ENCODE measurements around the gene SYNDIG1. TPM values are rescaled to one million over a fixed set of nuclear protein-coding genes. Genes with fewer than 3 reads are reported as not detected.
"Not testable (repeated sequence)": the region's sequence is repeated elsewhere in the genome, so short reads cannot be mapped to it uniquely, and the experiment has no call there.

The SYNDIG1 gene
- total RNA-seq, 1 donor from 2014 or later: 5.7 TPM

GRCh38 chr20:24620937-24621519, 151.6 kb downstream of the SYNDIG1 start:
- Histone ChIP-seq H3K9ac (ENCODE audit: low read length) (no peak overlapping the region), H4K20me1 (ENCODE audit: insufficient read depth, low read length) (no peaks in the 10 kb centered on the region), H3K27me3 (ENCODE audit: insufficient read depth, low read length) (no peaks in the 10 kb centered on the region), H3K36me3 (ENCODE audit: insufficient read depth, low read length) (no peaks in the 10 kb centered on the region), H3K9me3 (ENCODE audit: insufficient read depth, low read depth, low read length) (no peaks in the 10 kb centered on the region), H3K4me1 (ENCODE audit: insufficient read depth, low read length) (no peaks in the 10 kb centered on the region), H3K4me3 (ENCODE audit: insufficient read depth, low read depth, low read length) (no peak overlapping the region), H3K79me2 (ENCODE audit: insufficient read depth, low read length) (no peaks in the 10 kb centered on the region), H3K27ac (ENCODE audit: low read depth, low read length) (no peak overlapping the region), H3K4me2 (ENCODE audit: low read length) (no peak overlapping the region), H2AFZ (ENCODE audit: low read depth, low read length) (no peak overlapping the region)
- DNase-seq (ENCODE audit: low read depth) (no peak), FAIRE-seq (no peak)
- peaks cover 3% of the 10 kb centered on the region for H3K9me3 Mint-ChIP-seq (ENCODE audit: unreplicated experiment)
- peaks cover 7% of the 10 kb centered on the region for H3K27me3 Mint-ChIP-seq (ENCODE audit: low read depth, unreplicated experiment)
- no peak overlapping the region for H3K4me3 Mint-ChIP-seq (ENCODE audit: unreplicated experiment)
- peaks cover 4% of the 10 kb centered on the region for H3K4me1 Mint-ChIP-seq (ENCODE audit: low read depth, unreplicated experiment)
- no peak overlapping the region for H3K27ac Mint-ChIP-seq (ENCODE audit: unreplicated experiment)
- TF ChIP-seq EZH2 (IDR thresholded peaks at IDR 0.05; ENCODE audit: insufficient read depth, low read length) (no peak), CTCF (IDR thresholded peaks at IDR 0.05; ENCODE audit: insufficient read depth, low read depth, low read length) (no peak)
- peaks cover 2% of the 10 kb centered on the region for H3K36me3 Mint-ChIP-seq (ENCODE audit: low read depth, unreplicated experiment)

- FAIRE-seq (no peak), DNase-seq (ENCODE audit: low read depth) (no peak)
- TF ChIP-seq EZH2 (IDR thresholded peaks at IDR 0.05; ENCODE audit: insufficient read depth, low read length) (no peak), CTCF (IDR thresholded peaks at IDR 0.05; ENCODE audit: insufficient read depth, low read depth, low read length) (no peak)
- H3K36me3 ChIP-seq (ENCODE audit: insufficient read depth, low read length): no peaks in the 10 kb centered on the region
- no peak overlapping the region for H3K9ac ChIP-seq (ENCODE audit: low read length)
- H3K4me1 ChIP-seq (ENCODE audit: insufficient read depth, low read length): no peaks in the 10 kb centered on the region
- Mint-ChIP-seq H3K4me1 (ENCODE audit: low read depth, unreplicated experiment) (peaks cover 4% of the 10 kb centered on the region), H3K4me3 (ENCODE audit: unreplicated experiment) (no peak overlapping the region), H3K27ac (ENCODE audit: unreplicated experiment) (no peak overlapping the region), H3K36me3 (ENCODE audit: low read depth, unreplicated experiment) (peaks cover 2% of the 10 kb centered on the region), H3K27me3 (ENCODE audit: low read depth, unreplicated experiment) (peaks cover 4% of the 10 kb centered on the region), H3K9me3 (ENCODE audit: unreplicated experiment) (peaks cover 6% of the 10 kb centered on the region)
- H3K9me3 ChIP-seq (ENCODE audit: insufficient read depth, low read depth, low read length): no peaks in the 10 kb centered on the region
- no peak overlapping the region for H3K4me3 ChIP-seq (ENCODE audit: insufficient read depth, low read depth, low read length)
- H3K79me2 ChIP-seq (ENCODE audit: insufficient read depth, low read length): no peaks in the 10 kb centered on the region
- H4K20me1 ChIP-seq (ENCODE audit: insufficient read depth, low read length): no peaks in the 10 kb centered on the region
- H3K4me2 ChIP-seq (ENCODE audit: low read length): no peak overlapping the region
- no peaks in the 10 kb centered on the region for H3K27me3 ChIP-seq (ENCODE audit: insufficient read depth, low read length)
- H3K27ac ChIP-seq (ENCODE audit: low read depth, low read length): no peak overlapping the region
- no peak overlapping the region for H2AFZ ChIP-seq (ENCODE audit: low read depth, low read length)
These were observed 153.4 kb downstream of the SYNDIG1 start for GRCh38 chr20:24622856-24623255.

- FAIRE-seq; H3K4me3 ChIP-seq (ENCODE audit: insufficient read depth, low read depth, low read length); H3K27ac Mint-ChIP-seq (ENCODE audit: unreplicated experiment); H3K36me3 ChIP-seq (ENCODE audit: insufficient read depth, low read length); H3K36me3 Mint-ChIP-seq (ENCODE audit: low read depth, unreplicated experiment); H3K79me2 ChIP-seq (ENCODE audit: insufficient read depth, low read length); H3K4me2 ChIP-seq (ENCODE audit: low read length); H2AFZ ChIP-seq (ENCODE audit: low read depth, low read length); H3K9me3 Mint-ChIP-seq (ENCODE audit: unreplicated experiment); H3K27me3 Mint-ChIP-seq (ENCODE audit: low read depth, unreplicated experiment); H4K20me1 ChIP-seq (ENCODE audit: insufficient read depth, low read length); H3K9ac ChIP-seq (ENCODE audit: low read length); H3K27me3 ChIP-seq (ENCODE audit: insufficient read depth, low read length); H3K4me1 Mint-ChIP-seq (ENCODE audit: low read depth, unreplicated experiment); H3K4me1 ChIP-seq (ENCODE audit: insufficient read depth, low read length); DNase-seq (ENCODE audit: low read depth); H3K9me3 ChIP-seq (ENCODE audit: insufficient read depth, low read depth, low read length); H3K27ac ChIP-seq (ENCODE audit: low read depth, low read length); H3K4me3 Mint-ChIP-seq (ENCODE audit: unreplicated experiment): not testable (repeated sequence)
These were observed 156.7 kb downstream of the SYNDIG1 start for GRCh38 chr20:24626141-24626540.

All from astrocyte (in vitro differentiated cells and primary cell).